ENCODE measurements around the gene CACNG8.

CACNG8 gene

GRCh38 chr19:53957448-53958167 is 5.1 kb upstream of the CACNG8 start:
- 6% methylated on average over 12 of the region's 15 CpGs for WGBS

GRCh38 chr19:53958168-53958571 is 4.6 kb upstream of the CACNG8 start:
- Histone ChIP-seq H2BK120ac (ENCODE audit: low read depth, low read length) (no peak overlapping the region), H2AFZ (ENCODE audit: low read depth, low read length) (no peak overlapping the region), H3K18ac (ENCODE audit: low read depth in 1 of 2, low read length in 2 of 2) (no peak overlapping the region), H3K4me1 (ENCODE audit: control insufficient read depth, insufficient read depth, low read depth, low read length) (peaks cover 1% of the 10 kb centered on the region), H2BK5ac (ENCODE audit: low read depth, low read length, poor library complexity, severe bottlenecking) (no peak overlapping the region), H3K9me3 (ENCODE audit: control insufficient read depth, low read length) (peaks cover 3% of the 10 kb centered on the region), H3K27me3 (ENCODE audit: control insufficient read depth in 1 of 2, insufficient read depth in 1 of 2, low read length in 2 of 2) (peaks cover 56 to 57% of the 10 kb centered on the region in 2 experiments), H4K8ac (ENCODE audit: low read length) (no peak overlapping the region), H3K4me3 (ENCODE audit: insufficient read depth in 1 of 2, low read depth in 1 of 2, low read length in 2 of 2) (no peak overlapping the region), H3K79me1 (replicated peaks; ENCODE audit: low read length, poor library complexity, severe bottlenecking) (no peaks in the 10 kb centered on the region), H2AK5ac (ENCODE audit: low read length, severe bottlenecking) (no peak overlapping the region), H3K27ac (ENCODE audit: low read length, poor library complexity, severe bottlenecking) (no peak overlapping the region), H4K91ac (ENCODE audit: low read length) (no peak overlapping the region), H3K23ac (ENCODE audit: low read length in 2 of 2) (no peak overlapping the region), H3K4me2 (ENCODE audit: low read length, poor library complexity, severe bottlenecking) (no peak overlapping the region), H3K4ac (ENCODE audit: low read depth in 1 of 2, low read length in 2 of 2) (no peak overlapping the region), H3K14ac (ENCODE audit: low read length in 2 of 2) (no peak overlapping the region), H3K36me3 (ENCODE audit: control insufficient read depth in 1 of 2, insufficient read depth in 2 of 2, low read depth in 1 of 2, low read length in 2 of 2) (no peaks in the 10 kb centered on the region), H2BK12ac (ENCODE audit: low read length in 2 of 2) (no peak overlapping the region), H2BK15ac (ENCODE audit: low read depth, poor library complexity, severe bottlenecking) (no peak overlapping the region), H3K9ac (ENCODE audit: low read length) (no peak overlapping the region)
- 0% methylated on average over 8 of the region's 14 CpGs for WGBS
- no peak for DNase-seq

More at GRCh38 chr19:53957448-53958167, 5.1 kb upstream of the CACNG8 start:
- no peak overlapping the region for H2BK15ac ChIP-seq (ENCODE audit: low read depth, poor library complexity, severe bottlenecking)
- no peak for DNase-seq
- H3K18ac ChIP-seq (ENCODE audit: low read depth in 1 of 2, low read length in 2 of 2), result no peak overlapping the region
- peaks cover 3% of the 10 kb centered on the region for H3K9me3 ChIP-seq (ENCODE audit: control insufficient read depth, low read length)
- no peak overlapping the region for H2BK5ac ChIP-seq (ENCODE audit: low read depth, low read length, poor library complexity, severe bottlenecking)
- no peak overlapping the region for H2AK5ac ChIP-seq (ENCODE audit: low read length, severe bottlenecking)
- no peaks in the 10 kb centered on the region for H3K36me3 ChIP-seq (ENCODE audit: control insufficient read depth in 1 of 2, insufficient read depth in 2 of 2, low read depth in 1 of 2, low read length in 2 of 2)
- H3K4me3 ChIP-seq (ENCODE audit: insufficient read depth in 1 of 2, low read depth in 1 of 2, low read length in 2 of 2), result no peak overlapping the region
- no peaks in the 10 kb centered on the region for H3K79me1 ChIP-seq (replicated peaks; ENCODE audit: low read length, poor library complexity, severe bottlenecking)
- H3K4me1 ChIP-seq (ENCODE audit: control insufficient read depth, insufficient read depth, low read depth, low read length), result no peaks in the 10 kb centered on the region
- H2BK120ac ChIP-seq (ENCODE audit: low read depth, low read length), result no peak overlapping the region
- peak overlapping the region; percentile 9 for H3K4me2 ChIP-seq (ENCODE audit: low read length, poor library complexity, severe bottlenecking)
- no peak overlapping the region for H4K91ac ChIP-seq (ENCODE audit: low read length)
- no peak overlapping the region for H3K14ac ChIP-seq (ENCODE audit: low read length in 2 of 2)
- H3K27me3 ChIP-seq (ENCODE audit: control insufficient read depth in 1 of 2, insufficient read depth in 1 of 2, low read length in 2 of 2), result peaks cover 53 to 54% of the 10 kb centered on the region in 2 experiments
- H3K9ac ChIP-seq (ENCODE audit: low read length), result no peak overlapping the region
- no peak overlapping the region for H2AFZ ChIP-seq (ENCODE audit: low read depth, low read length)
- H3K27ac ChIP-seq (ENCODE audit: low read length, poor library complexity, severe bottlenecking), result no peak overlapping the region
- H2BK12ac ChIP-seq (ENCODE audit: low read length in 2 of 2), result no peak overlapping the region
- H3K4ac ChIP-seq (ENCODE audit: low read depth in 1 of 2, low read length in 2 of 2), result no peak overlapping the region
- H3K23ac ChIP-seq (ENCODE audit: low read length in 2 of 2), result no peak overlapping the region
- no peak overlapping the region for H4K8ac ChIP-seq (ENCODE audit: low read length)

- H3K4me2 ChIP-seq (ENCODE audit: low read length, poor library complexity, severe bottlenecking), result no peak overlapping the region
- H3K4me3 ChIP-seq (ENCODE audit: insufficient read depth in 1 of 2, low read depth in 1 of 2, low read length in 2 of 2), result no peak overlapping the region
- no peak overlapping the region for H2BK120ac ChIP-seq (ENCODE audit: low read depth, low read length)
- no peak overlapping the region for H2AFZ ChIP-seq (ENCODE audit: low read depth, low read length)
- H3K14ac ChIP-seq (ENCODE audit: low read length in 2 of 2), result no peak overlapping the region
- no peak overlapping the region for H4K91ac ChIP-seq (ENCODE audit: low read length)
- peaks cover 2% of the 10 kb centered on the region for H3K4me1 ChIP-seq (ENCODE audit: control insufficient read depth, insufficient read depth, low read depth, low read length)
- no peak for DNase-seq
- no peak overlapping the region for H3K27ac ChIP-seq (ENCODE audit: low read length, poor library complexity, severe bottlenecking)
- no peak overlapping the region for H3K9ac ChIP-seq (ENCODE audit: low read length)
- H3K4ac ChIP-seq (ENCODE audit: low read depth in 1 of 2, low read length in 2 of 2), result no peak overlapping the region
- no peak overlapping the region for H2BK15ac ChIP-seq (ENCODE audit: low read depth, poor library complexity, severe bottlenecking)
- WGBS, result 2% methylated on average over 17 of the region's 22 CpGs
- H2AK5ac ChIP-seq (ENCODE audit: low read length, severe bottlenecking), result no peak overlapping the region
- H3K9me3 ChIP-seq (ENCODE audit: control insufficient read depth, low read length), result peaks cover 3% of the 10 kb centered on the region
- H2BK5ac ChIP-seq (ENCODE audit: low read depth, low read length, poor library complexity, severe bottlenecking), result no peak overlapping the region
- no peak overlapping the region for H3K18ac ChIP-seq (ENCODE audit: low read depth in 1 of 2, low read length in 2 of 2)
- no peak overlapping the region for H3K23ac ChIP-seq (ENCODE audit: low read length in 2 of 2)
- no peaks in the 10 kb centered on the region for H3K36me3 ChIP-seq (ENCODE audit: control insufficient read depth in 1 of 2, insufficient read depth in 2 of 2, low read depth in 1 of 2, low read length in 2 of 2)
- peaks cover 65 to 66% of the 10 kb centered on the region in 2 experiments for H3K27me3 ChIP-seq (ENCODE audit: control insufficient read depth in 1 of 2, insufficient read depth in 1 of 2, low read length in 2 of 2)
- no peak overlapping the region for H2BK12ac ChIP-seq (ENCODE audit: low read length in 2 of 2)
- no peak overlapping the region for H4K8ac ChIP-seq (ENCODE audit: low read length)
- H3K79me1 ChIP-seq (replicated peaks; ENCODE audit: low read length, poor library complexity, severe bottlenecking), result no peaks in the 10 kb centered on the region
Observed at GRCh38 chr19:53958823-53959757, 3.6 kb upstream of the CACNG8 start.

GRCh38 chr19:53960187-53960586 is 2.5 kb upstream of the CACNG8 start:
- Histone ChIP-seq H3K27ac (ENCODE audit: low read length, poor library complexity, severe bottlenecking) (no peak overlapping the region), H4K8ac (ENCODE audit: low read length) (no peak overlapping the region), H2BK5ac (ENCODE audit: low read depth, low read length, poor library complexity, severe bottlenecking) (no peak overlapping the region), H4K91ac (ENCODE audit: low read length) (no peak overlapping the region), H3K4me1 (ENCODE audit: control insufficient read depth, insufficient read depth, low read depth, low read length) (peaks cover 2% of the 10 kb centered on the region), H3K4ac (ENCODE audit: low read depth in 1 of 2, low read length in 2 of 2) (no peak overlapping the region), H3K9ac (ENCODE audit: low read length) (no peak overlapping the region), H3K4me2 (ENCODE audit: low read length, poor library complexity, severe bottlenecking) (no peak overlapping the region), H3K23ac (ENCODE audit: low read length in 2 of 2) (no peak overlapping the region), H2AFZ (ENCODE audit: low read depth, low read length) (no peak overlapping the region), H3K4me3 (ENCODE audit: insufficient read depth in 1 of 2, low read depth in 1 of 2, low read length in 2 of 2) (no peak overlapping the region), H2BK15ac (ENCODE audit: low read depth, poor library complexity, severe bottlenecking) (no peak overlapping the region), H2AK5ac (ENCODE audit: low read length, severe bottlenecking) (no peak overlapping the region), H3K79me1 (replicated peaks; ENCODE audit: low read length, poor library complexity, severe bottlenecking) (no peaks in the 10 kb centered on the region), H2BK12ac (ENCODE audit: low read length in 2 of 2) (no peak overlapping the region), H2BK120ac (ENCODE audit: low read depth, low read length) (no peak overlapping the region), H3K9me3 (ENCODE audit: control insufficient read depth, low read length) (peaks cover 3% of the 10 kb centered on the region), H3K36me3 (ENCODE audit: control insufficient read depth in 1 of 2, insufficient read depth in 2 of 2, low read depth in 1 of 2, low read length in 2 of 2) (no peaks in the 10 kb centered on the region), H3K27me3 (ENCODE audit: control insufficient read depth in 1 of 2, insufficient read depth in 1 of 2, low read length in 2 of 2) (peaks cover 74 to 77% of the 10 kb centered on the region in 2 experiments), H3K14ac (ENCODE audit: low read length in 2 of 2) (peak overlapping the region in 1 of 2 experiments; percentile 15), H3K18ac (ENCODE audit: low read depth in 1 of 2, low read length in 2 of 2) (no peak overlapping the region)
- WGBS, result 10% methylated on average over 8 of the region's 10 CpGs
- DNase-seq, result no peak
